WTC11 (cell line): ENCODE measurements around the gene CNTNAP2.

Experiments
- TF ChIP-seq, protein P1 (sequence below): fragments of 200-600 bp; IDR thresholded peaks from 2 replicates; pipeline ENCODE4 v1.8.0; 2022; ENCODE audit warnings: antibody characterized with exemption
- TF ChIP-seq, protein P2 (sequence below): sonication (generic); formaldehyde crosslinking; IDR thresholded peaks from 2 replicates; pipeline ENCODE4 v1.8.0; 2022; ENCODE audit warnings: missing genetic modification reagents

DNA sequence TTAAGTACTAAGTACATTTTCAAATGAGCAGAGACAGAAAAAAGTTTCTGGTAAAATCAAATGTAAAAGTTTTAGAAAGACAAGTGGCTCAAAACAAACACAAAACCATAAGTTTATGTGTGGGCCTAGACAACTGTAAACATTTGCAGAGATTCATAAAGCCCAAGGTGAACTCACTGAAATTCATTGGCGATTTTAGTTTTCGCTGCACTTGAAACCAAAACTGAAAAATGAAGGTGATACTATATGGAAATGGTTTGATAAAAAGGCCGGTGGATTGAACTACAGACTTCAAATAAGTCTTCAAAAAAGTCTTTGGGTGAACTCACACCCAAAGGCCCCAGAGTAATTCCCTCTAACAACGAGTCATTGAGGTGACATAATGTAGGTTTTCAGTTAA, 1289.0 kb downstream of the CNTNAP2 start:
- TF ChIP-seq, protein P1, sequence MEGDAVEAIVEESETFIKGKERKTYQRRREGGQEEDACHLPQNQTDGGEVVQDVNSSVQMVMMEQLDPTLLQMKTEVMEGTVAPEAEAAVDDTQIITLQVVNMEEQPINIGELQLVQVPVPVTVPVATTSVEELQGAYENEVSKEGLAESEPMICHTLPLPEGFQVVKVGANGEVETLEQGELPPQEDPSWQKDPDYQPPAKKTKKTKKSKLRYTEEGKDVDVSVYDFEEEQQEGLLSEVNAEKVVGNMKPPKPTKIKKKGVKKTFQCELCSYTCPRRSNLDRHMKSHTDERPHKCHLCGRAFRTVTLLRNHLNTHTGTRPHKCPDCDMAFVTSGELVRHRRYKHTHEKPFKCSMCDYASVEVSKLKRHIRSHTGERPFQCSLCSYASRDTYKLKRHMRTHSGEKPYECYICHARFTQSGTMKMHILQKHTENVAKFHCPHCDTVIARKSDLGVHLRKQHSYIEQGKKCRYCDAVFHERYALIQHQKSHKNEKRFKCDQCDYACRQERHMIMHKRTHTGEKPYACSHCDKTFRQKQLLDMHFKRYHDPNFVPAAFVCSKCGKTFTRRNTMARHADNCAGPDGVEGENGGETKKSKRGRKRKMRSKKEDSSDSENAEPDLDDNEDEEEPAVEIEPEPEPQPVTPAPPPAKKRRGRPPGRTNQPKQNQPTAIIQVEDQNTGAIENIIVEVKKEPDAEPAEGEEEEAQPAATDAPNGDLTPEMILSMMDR = no peak
- TF ChIP-seq, protein P2, sequence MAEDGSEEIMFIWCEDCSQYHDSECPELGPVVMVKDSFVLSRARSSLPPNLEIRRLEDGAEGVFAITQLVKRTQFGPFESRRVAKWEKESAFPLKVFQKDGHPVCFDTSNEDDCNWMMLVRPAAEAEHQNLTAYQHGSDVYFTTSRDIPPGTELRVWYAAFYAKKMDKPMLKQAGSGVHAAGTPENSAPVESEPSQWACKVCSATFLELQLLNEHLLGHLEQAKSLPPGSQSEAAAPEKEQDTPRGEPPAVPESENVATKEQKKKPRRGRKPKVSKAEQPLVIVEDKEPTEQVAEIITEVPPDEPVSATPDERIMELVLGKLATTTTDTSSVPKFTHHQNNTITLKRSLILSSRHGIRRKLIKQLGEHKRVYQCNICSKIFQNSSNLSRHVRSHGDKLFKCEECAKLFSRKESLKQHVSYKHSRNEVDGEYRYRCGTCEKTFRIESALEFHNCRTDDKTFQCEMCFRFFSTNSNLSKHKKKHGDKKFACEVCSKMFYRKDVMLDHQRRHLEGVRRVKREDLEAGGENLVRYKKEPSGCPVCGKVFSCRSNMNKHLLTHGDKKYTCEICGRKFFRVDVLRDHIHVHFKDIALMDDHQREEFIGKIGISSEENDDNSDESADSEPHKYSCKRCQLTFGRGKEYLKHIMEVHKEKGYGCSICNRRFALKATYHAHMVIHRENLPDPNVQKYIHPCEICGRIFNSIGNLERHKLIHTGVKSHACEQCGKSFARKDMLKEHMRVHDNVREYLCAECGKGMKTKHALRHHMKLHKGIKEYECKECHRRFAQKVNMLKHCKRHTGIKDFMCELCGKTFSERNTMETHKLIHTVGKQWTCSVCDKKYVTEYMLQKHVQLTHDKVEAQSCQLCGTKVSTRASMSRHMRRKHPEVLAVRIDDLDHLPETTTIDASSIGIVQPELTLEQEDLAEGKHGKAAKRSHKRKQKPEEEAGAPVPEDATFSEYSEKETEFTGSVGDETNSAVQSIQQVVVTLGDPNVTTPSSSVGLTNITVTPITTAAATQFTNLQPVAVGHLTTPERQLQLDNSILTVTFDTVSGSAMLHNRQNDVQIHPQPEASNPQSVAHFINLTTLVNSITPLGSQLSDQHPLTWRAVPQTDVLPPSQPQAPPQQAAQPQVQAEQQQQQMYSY (CRISPR knock-in tag) = no peak
